Stimulated activated CD4-positive, alpha-beta T cell treated with anti-CD3 and anti-CD28 coated beads, Interleukin-12 subunit alpha, Interleukin-12 subunit beta, amount 100 ng/mL, for 4 hours (primary cell): ENCODE data around the gene DMBT1.

Experiments
- DNase-seq: peaks from one replicate; pipeline ENCODE4 v3.0.0-alpha.2; 2020

DMBT1 gene

GRCh38 chr10:122560279-122560804 is at the start of gene DMBT1:
Gene DMBT1, plus strand, starts transcription at chr10:122560754. Its CDS starts 17 bp downstream, at chr10:122560771.
- no peak for DNase-seq

GRCh38 chr10:122513053-122513452 is 47.5 kb upstream of the DMBT1 start:
- no peak for DNase-seq

- no peak for DNase-seq
Measured at GRCh38 chr10:122514045-122514840, 46.3 kb upstream of the DMBT1 start.

- DNase-seq: no peak
Measured at GRCh38 chr10:122515022-122515424, 45.5 kb upstream of the DMBT1 start.

- DNase-seq: peak; percentile 22
Measured at GRCh38 chr10:122515588-122516231, 44.8 kb upstream of the DMBT1 start.

GRCh38 chr10:122516734-122517133 is 43.8 kb upstream of the DMBT1 start:
- no peak for DNase-seq

- no peak for DNase-seq
Measured at GRCh38 chr10:122519144-122519543, 41.4 kb upstream of the DMBT1 start.

- DNase-seq: no peak
Measured at GRCh38 chr10:122519873-122520272, 40.7 kb upstream of the DMBT1 start.

- no peak for DNase-seq
Measured at GRCh38 chr10:122521011-122521410, 39.5 kb upstream of the DMBT1 start.

- no peak for DNase-seq
Measured at GRCh38 chr10:122524811-122525210, 35.7 kb upstream of the DMBT1 start.

- no peak for DNase-seq
Measured at GRCh38 chr10:122525788-122526187, 34.8 kb upstream of the DMBT1 start.

- DNase-seq: no peak
Measured at GRCh38 chr10:122526892-122527291, 33.7 kb upstream of the DMBT1 start.

- no peak for DNase-seq
Measured at GRCh38 chr10:122530177-122530576, 30.4 kb upstream of the DMBT1 start.

- DNase-seq: no peak
Measured at GRCh38 chr10:122531261-122531660, 29.3 kb upstream of the DMBT1 start.

GRCh38 chr10:122531939-122532338 is 28.6 kb upstream of the DMBT1 start:
- no peak for DNase-seq

GRCh38 chr10:122532601-122533296 is 27.8 kb upstream of the DMBT1 start:
- DNase-seq: no peak

GRCh38 chr10:122537545-122537944 is 23.0 kb upstream of the DMBT1 start:
- DNase-seq: no peak

- DNase-seq: no peak
Measured at GRCh38 chr10:122541541-122542002, 19.0 kb upstream of the DMBT1 start.

- DNase-seq: no peak
Measured at GRCh38 chr10:122543676-122544445, 16.7 kb upstream of the DMBT1 start.

GRCh38 chr10:122544493-122544892 is 16.1 kb upstream of the DMBT1 start:
- DNase-seq: no peak

GRCh38 chr10:122546242-122546641 is 14.3 kb upstream of the DMBT1 start:
- no peak for DNase-seq

- DNase-seq: no peak
Measured at GRCh38 chr10:122548407-122549085, 12.0 kb upstream of the DMBT1 start.
